H1 (cell line): ENCODE data around the gene ZNF429. TPM values are rescaled to one million over a fixed set of nuclear protein-coding genes. Genes with fewer than 3 reads are reported as not detected.

Source experiments
- CTCF ChIA-PET: fragments of 300-600 bp; sonication (Branson Sonifier 250); formaldehyde crosslinking; loops from one replicate; lab custom pipeline; 2021; ENCODE audit not compliant: partially characterized antibody; lab: Charles Lee
- POLR2A ChIA-PET: fragments of 300-600 bp; sonication (Branson Sonifier 250); formaldehyde crosslinking; loops from one replicate; lab custom pipeline; 2021; ENCODE audit warnings: inconsistent platforms; ENCODE audit not compliant: partially characterized antibody; lab: Charles Lee
- DNase-seq, 2 experiments: peaks; one replicate each; pipeline versions ENCODE4 v3.0.0 to v3.0.0-alpha.2; 2010 to 2022; ENCODE audit warnings: low spot score in 2 of 2, low read depth in 1 of 2, mixed read lengths in 1 of 2
- FAIRE-seq: peaks from 2 replicates; lab custom pipeline; 2011; peaks lifted over from hg19 to GRCh38; lab: Jason Lieb, UNC
- H2AFZ ChIP-seq: 2 replicates; pipeline ENCODE4 v1.8.1; 2012; ENCODE audit warnings: low read length, inconsistent platforms
- H2AK5ac ChIP-seq: 2 replicates; pipeline ENCODE4 v1.6.1; 2013; ENCODE audit warnings: low read depth, low read length
- H2BK120ac ChIP-seq: replicated peaks from 2 replicates; pipeline ENCODE3; 2013; ENCODE audit warnings: low read depth, low read length, inconsistent platforms
- H2BK12ac ChIP-seq: 2 replicates; pipeline ENCODE4 v1.6.1; 2013; ENCODE audit warnings: low read depth, low read length
- H2BK15ac ChIP-seq: 2 replicates; pipeline ENCODE4 v1.6.1; 2013; ENCODE audit warnings: low read length
- H2BK20ac ChIP-seq: 2 replicates; pipeline ENCODE4 v1.6.1; 2013; ENCODE audit warnings: low read length
- H2BK5ac ChIP-seq: 2 replicates; pipeline ENCODE4 v1.6.1; 2013; ENCODE audit warnings: low read depth, low read length
- H3K14ac ChIP-seq: 2 replicates; pipeline ENCODE4 v1.6.1; 2013; ENCODE audit warnings: inconsistent platforms; ENCODE audit not compliant: insufficient read length
- H3K18ac ChIP-seq: 2 replicates; pipeline ENCODE4 v1.6.1; 2013; ENCODE audit warnings: low read length; ENCODE audit errors: extremely low read depth
- H3K23ac ChIP-seq: 2 replicates; pipeline ENCODE4 v1.6.1; 2013; ENCODE audit warnings: inconsistent platforms; ENCODE audit not compliant: insufficient read length
- H3K23me2 ChIP-seq: 2 replicates; pipeline ENCODE4 v1.6.1; 2013; ENCODE audit warnings: low read depth, low read length
- H3K27ac ChIP-seq: 2 replicates; pipeline ENCODE4 v1.6.1; 2011; ENCODE audit warnings: low read depth, low read length, inconsistent platforms
- H3K27me3 ChIP-seq, 4 experiments: replicated peaks in 1 of 4; 1 replicate in 1 of 4; 2 replicates in 3 of 4; pipeline versions ENCODE4 v1.6.1 to v1.8.1; 2011 to 2013; ENCODE audit warnings: low read length in 3 of 4, mild to moderate bottlenecking in 3 of 4, inconsistent platforms in 2 of 4, mixed read lengths in 2 of 4, moderate library complexity in 1 of 4; ENCODE audit not compliant: control insufficient read depth in 3 of 4, insufficient read depth in 3 of 4; ENCODE audit errors: extremely low read depth in 1 of 4
- H3K36me3 ChIP-seq, 4 experiments: 2 replicates each; pipeline versions ENCODE4 v1.6.1 to v1.8.1; 2011 to 2013; ENCODE audit warnings: mild to moderate bottlenecking in 4 of 4, low read length in 3 of 4, moderate library complexity in 2 of 4, control low read depth in 1 of 4, inconsistent platforms in 1 of 4; ENCODE audit not compliant: insufficient read depth in 4 of 4, control insufficient read depth in 2 of 4
- H3K4ac ChIP-seq: replicated peaks from 2 replicates; pipeline ENCODE3; 2013; ENCODE audit warnings: low read length, low read depth, mixed read lengths, inconsistent platforms; ENCODE audit not compliant: insufficient read length
- H3K4me1 ChIP-seq, 4 experiments: replicated peaks in 1 of 4; 1 replicate in 1 of 4; 2 replicates in 3 of 4; pipeline versions ENCODE4 v1.6.1 to v1.8.1; 2011 to 2013; ENCODE audit warnings: low read length in 3 of 4, inconsistent platforms in 2 of 4, mixed read lengths in 1 of 4; ENCODE audit not compliant: insufficient read depth in 4 of 4, control insufficient read depth in 3 of 4
- H3K4me2 ChIP-seq, 2 experiments: 2 replicates each; pipeline versions ENCODE4 v1.6.1 to v1.8.1; 2011 to 2013; ENCODE audit warnings: low read depth in 2 of 2, low read length in 2 of 2, control low read depth in 1 of 2, inconsistent platforms in 1 of 2, mild to moderate bottlenecking in 1 of 2; ENCODE audit not compliant: insufficient read depth in 1 of 2
- H3K4me3 ChIP-seq, 4 experiments: fragments of 200-600, 300-600 bp in 1 of 4; sonication (generic), shearing (Covaris generic), sonication (Bioruptor Twin) in 1 of 4; 2 replicates each; pipeline versions ENCODE4 v1.5.1 to v1.8.1; 2011 to 2016; ENCODE audit warnings: low read length in 4 of 4, low read depth in 3 of 4, control low read depth in 2 of 4, inconsistent platforms in 2 of 4, mild to moderate bottlenecking in 2 of 4, mixed read lengths in 1 of 4, moderate library complexity in 1 of 4; ENCODE audit not compliant: insufficient read depth in 2 of 4; ENCODE audit errors: extremely low read depth in 1 of 4
- H3K56ac ChIP-seq: replicated peaks from 2 replicates; pipeline ENCODE3; 2013; ENCODE audit warnings: low read depth, mild to moderate bottlenecking, mixed read lengths, low read length, inconsistent platforms; ENCODE audit not compliant: insufficient read length
- H3K79me1 ChIP-seq: 2 replicates; pipeline ENCODE4 v1.6.1; 2013; ENCODE audit warnings: low read depth, low read length, control low read depth
- H3K79me2 ChIP-seq, 2 experiments: 2 replicates each; pipeline versions ENCODE4 v1.6.1 to v1.8.1; 2012 to 2013; ENCODE audit warnings: low read length in 2 of 2, mild to moderate bottlenecking in 2 of 2, inconsistent platforms in 1 of 2; ENCODE audit not compliant: insufficient read depth in 2 of 2, control insufficient read depth in 1 of 2
- H3K9ac ChIP-seq, 4 experiments: replicated peaks in 1 of 4; 1 replicate in 1 of 4; 2 replicates in 3 of 4; pipeline versions ENCODE4 v1.6.1 to v1.8.1; 2011 to 2013; ENCODE audit warnings: low read depth in 3 of 4, low read length in 3 of 4, control low read depth in 2 of 4, mild to moderate bottlenecking in 2 of 4, moderate library complexity in 2 of 4, inconsistent platforms in 1 of 4; ENCODE audit errors: extremely low read depth in 1 of 4
- H3K9me3 ChIP-seq, 2 experiments: 2 replicates each; pipeline versions ENCODE4 v1.6.1 to v1.8.1; 2012 to 2013; ENCODE audit warnings: mild to moderate bottlenecking in 2 of 2, moderate library complexity in 2 of 2, control low read depth in 1 of 2, inconsistent platforms in 1 of 2, low read depth in 1 of 2, low read length in 1 of 2, mixed read lengths in 1 of 2; ENCODE audit not compliant: insufficient read depth in 2 of 2
- H4K20me1 ChIP-seq, 2 experiments: replicated peaks in 1 of 2; 2 replicates each; pipeline versions ENCODE3 to v1.8.1; 2011 to 2013; ENCODE audit warnings: inconsistent platforms in 2 of 2, low read length in 2 of 2, mild to moderate bottlenecking in 1 of 2; ENCODE audit not compliant: insufficient read depth in 2 of 2, control insufficient read depth in 1 of 2
- H4K5ac ChIP-seq: 2 replicates; pipeline ENCODE4 v1.6.1; 2013; ENCODE audit warnings: low read length, low read depth, mixed read lengths, inconsistent platforms; ENCODE audit not compliant: insufficient read length
- H4K8ac ChIP-seq: 2 replicates; pipeline ENCODE4 v1.8.0; 2013; ENCODE audit warnings: mild to moderate bottlenecking, moderate library complexity, low read length, inconsistent platforms; ENCODE audit not compliant: insufficient read depth; ENCODE audit errors: extremely low read depth
- H4K91ac ChIP-seq: replicated peaks from 2 replicates; pipeline ENCODE3; 2013; ENCODE audit warnings: low read length, mixed read lengths, inconsistent platforms; ENCODE audit not compliant: insufficient read length
- CTCF ChIP-seq, 3 experiments: IDR thresholded peaks; 1 replicate in 2 of 3; 2 replicates in 1 of 3; pipeline versions ENCODE4 v1.5.1 to v1.6.1; 2011; ENCODE audit warnings: low read length in 3 of 3, mild to moderate bottlenecking in 3 of 3, inconsistent platforms in 2 of 3, low read depth in 1 of 3, moderate library complexity in 1 of 3; ENCODE audit not compliant: insufficient read depth in 1 of 3; ENCODE audit errors: control extremely low read depth in 1 of 3
- EGR1 ChIP-seq: IDR thresholded peaks from 2 replicates; pipeline ENCODE4 v1.6.1; 2011; ENCODE audit warnings: low read depth, low read length, borderline replicate concordance
- EZH2 ChIP-seq: fragments of 200-600 bp; sonication (generic); IDR thresholded peaks from 2 replicates; pipeline ENCODE4 v1.7.1; 2012; ENCODE audit warnings: low read depth, mild to moderate bottlenecking, moderate library complexity, low read length, inconsistent platforms; ENCODE audit not compliant: severe bottlenecking
- RXRA ChIP-seq: IDR thresholded peaks from 2 replicates; pipeline ENCODE4 v1.6.1; 2011; ENCODE audit warnings: low read depth, mild to moderate bottlenecking, low read length, moderate library complexity; ENCODE audit not compliant: insufficient read depth
- SIN3A ChIP-seq, 2 experiments: IDR thresholded peaks in 1 of 2; conservative IDR thresholded peaks in 1 of 2; 2 replicates each; pipeline ENCODE4 v1.6.1; 2011 to 2012; ENCODE audit warnings: low read length in 2 of 2, improper control_type of control experiment in 1 of 2, low read depth in 1 of 2, mild to moderate bottlenecking in 1 of 2
- SIX5 ChIP-seq: IDR thresholded peaks from 2 replicates; pipeline ENCODE4 v1.6.1; 2011; ENCODE audit warnings: mild to moderate bottlenecking, low read depth, low read length
- SUZ12 ChIP-seq: fragments of 200-600 bp; sonication (generic); IDR thresholded peaks from 2 replicates; pipeline ENCODE4 v1.6.1; 2012; ENCODE audit warnings: mild to moderate bottlenecking, inconsistent platforms, low read length, moderate library complexity, mixed read lengths
- WGBS, 2 experiments: shearing (Covaris generic) in 1 of 2; methylation state at CpG; one replicate each; pipeline versions ENCODE4 v1.1.6 to v1.1.7; 2013 to 2015; ENCODE audit warnings: low lambda C conversion rate in 2 of 2, mixed read lengths in 2 of 2, inconsistent platforms in 1 of 2, low coverage in 1 of 2, missing lambda C conversion rate in 1 of 2; ENCODE audit not compliant: insufficient replicate concordance in 2 of 2, insufficient coverage in 1 of 2, insufficient read length in 1 of 2; ENCODE audit errors: extremely low coverage in 1 of 2, missing lambda C conversion rate in 1 of 2; 5-methylcytosine and 5-hydroxymethylcytosine counted together
- polyA plus RNA-seq, 7 experiments: library from polyadenylated mRNA; depleted of rRNA in 3 of 7; stranded (reverse) in 5 of 7; unstranded in 2 of 7; fragments of >200 nt in 5 of 7; fragments of 200-250 nt in 2 of 7; gene quantifications; 1 replicate in 5 of 7; 2 replicates in 1 of 7; 4 replicates in 1 of 7; pipeline versions ENCODE4 v1.2.1 to v1.2.3, GENCODE V29; 2011 to 2013; ENCODE audit warnings: missing spikeins in 2 of 7, mixed read lengths in 2 of 7
- total RNA-seq: library from RNA; stranded (reverse); fragmentation: NEBNext Ultra II Directional; extraction: Animal tissue kit (Norgen Biotek cat#: 25700); gene quantifications from 2 replicates; pipeline ENCODE4 v1.2.1, GENCODE V29; 2021
- TF ChIP-seq, protein P1 (sequence below): IDR thresholded peaks from 2 replicates; pipeline ENCODE4 v1.6.1; 2011; ENCODE audit warnings: low read depth, mild to moderate bottlenecking, low read length; ENCODE audit not compliant: insufficient read depth

The ZNF429 gene
- total and polyA plus RNA-seq, 2 of the 8 experiments (the other 6 are each of a cell fraction or from before 2014, with no cell fraction given) = 10.9 to 15.0 TPM

DNA sequence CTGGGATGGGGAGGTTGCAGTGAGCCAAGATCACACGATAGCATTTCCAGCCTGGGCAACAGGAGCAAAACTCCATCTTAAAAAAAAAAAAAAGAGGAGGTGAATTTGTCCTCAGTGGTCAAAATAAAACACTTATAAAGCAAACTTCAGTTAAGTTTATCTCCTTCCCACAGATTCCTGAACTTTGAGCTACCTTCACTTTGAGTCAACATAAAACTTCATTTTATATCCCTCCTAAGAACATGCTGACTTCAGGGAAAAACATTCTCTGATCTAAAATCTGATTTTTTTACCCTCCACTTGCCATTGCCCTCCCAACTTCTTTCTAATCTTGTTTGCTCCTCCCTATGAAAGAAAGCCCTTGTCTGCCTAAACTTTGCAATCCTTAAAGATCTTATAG is 59.0 kb downstream of the ZNF429 start:
- ChIA-PET CTCF (interaction anchor here (1.2 to 2.0 kb wide), 2 partner anchors 81 to 182 kb away, joined by 5 read pairs; no protein-coding TSS in a partner anchor), POLR2A (interaction anchor here (0.6 kb wide), 1 partner anchor 137 kb away, joined by 4 read pairs; no protein-coding TSS in a partner anchor)
- Histone ChIP-seq H3K9me3 (no peaks in the 10 kb centered on the region), H2BK120ac (no peak overlapping the region), H2AK5ac (no peak overlapping the region), H3K23me2 (no peaks in the 10 kb centered on the region), H3K27ac (no peak overlapping the region), H3K18ac (no peak overlapping the region), H3K4ac (no peak overlapping the region), H3K14ac (no peak overlapping the region), H3K4me3 (no peak overlapping the region), H4K91ac (no peak overlapping the region), H4K8ac (no peak overlapping the region), H3K79me1 (no peaks in the 10 kb centered on the region), H3K4me1 (no peaks in the 10 kb centered on the region), H3K79me2 (no peaks in the 10 kb centered on the region), H2AFZ (no peak overlapping the region), H3K4me2 (no peak overlapping the region), H3K9ac (no peak overlapping the region), H2BK12ac (no peak overlapping the region), H2BK5ac (no peak overlapping the region), H2BK15ac (no peak overlapping the region), H3K23ac (no peak overlapping the region), H3K27me3 (no peaks in the 10 kb centered on the region), H4K5ac (no peak overlapping the region), H2BK20ac (no peak overlapping the region), H4K20me1 (no peaks in the 10 kb centered on the region), H3K36me3 (no peaks in the 10 kb centered on the region), H3K56ac (no peak overlapping the region)
- DNase-seq (no peak), FAIRE-seq (no peak)
- TF ChIP-seq SIX5 (no peak), SIN3A (conservative IDR thresholded peaks at IDR 0.05 in 1 of 2, IDR thresholded peaks at IDR 0.05 in 1 of 2; ENCODE audit: low read depth in 1 of 2, low read length in 2 of 2) (no peak), SUZ12 (no peak), EZH2 (no peak), EGR1 (no peak), CTCF (IDR thresholded peaks at IDR 0.05; ENCODE audit: control extremely low read depth in 1 of 3, insufficient read depth in 1 of 3, low read depth in 1 of 3, low read length in 3 of 3) (no peak), RXRA (no peak)
- TF ChIP-seq, protein P1, sequence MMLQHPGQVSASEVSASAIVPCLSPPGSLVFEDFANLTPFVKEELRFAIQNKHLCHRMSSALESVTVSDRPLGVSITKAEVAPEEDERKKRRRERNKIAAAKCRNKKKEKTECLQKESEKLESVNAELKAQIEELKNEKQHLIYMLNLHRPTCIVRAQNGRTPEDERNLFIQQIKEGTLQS = no peak
- WGBS, 2 experiments = 100% methylated on average over 1 of the region's 1 CpG; no CpG with 5 or more reads in 1 of the 2 experiments
